Prostate gland (tissue), 2 donors: Measurements from ENCODE around the gene BORA. TPM values are rescaled to one million over a fixed set of nuclear protein-coding genes. Genes with fewer than 3 reads are reported as not detected.

Experiments used
- DNase-seq: peaks from one replicate; pipeline ENCODE4 v3.0.0-alpha.2; 2019; ENCODE audit warnings: low spot score
- H3K27ac ChIP-seq, 2 donors: fragments of 200-600 bp; sonication (generic); 2 replicates each; pipeline ENCODE4 v1.5.1; 2017 to 2019
- H3K27me3 ChIP-seq: fragments of 200-600 bp; sonication (generic); replicated peaks from 2 replicates; pipeline ENCODE4 v1.5.1; 2019; ENCODE audit not compliant: insufficient read depth
- H3K36me3 ChIP-seq, 2 donors: fragments of 200-600 bp; sonication (generic); 1 replicate in 1 of 2; 2 replicates in 1 of 2; pipeline versions ENCODE4 v1.5.1 to v1.8.1; 2017 to 2019
- H3K4me1 ChIP-seq: fragments of 200-600 bp; sonication (generic); replicated peaks from 2 replicates; pipeline ENCODE4 v1.5.1; 2019
- H3K4me3 ChIP-seq, 2 donors: fragments of 200-600 bp; sonication (generic); 2 replicates each; pipeline ENCODE4 v1.5.1; 2017 to 2019
- H3K9me3 ChIP-seq: fragments of 200-600 bp; sonication (generic); 2 replicates; pipeline ENCODE4 v1.5.1; 2017
- CTCF ChIP-seq, 4 experiments: fragments of 200-600 bp in 2 of 4; fragments of 450-650 bp in 2 of 4; sonication (generic) in 2 of 4; IDR thresholded peaks; 1 replicate in 3 of 4; 2 replicates in 1 of 4; pipeline ENCODE4 v1.5.1; 2016 to 2019; ENCODE audit warnings: antibody characterized with exemption in 4 of 4, mild to moderate bottlenecking in 2 of 4, moderate library complexity in 2 of 4
- POLR2A ChIP-seq: fragments of 450-650 bp; IDR thresholded peaks from one replicate; pipeline ENCODE4 v1.6.1; 2016; ENCODE audit warnings: antibody characterized with exemption, mild to moderate bottlenecking
- POLR2AphosphoS5 ChIP-seq: sonication (generic); formaldehyde crosslinking; IDR thresholded peaks from one replicate; pipeline ENCODE4 v1.6.1; 2017; ENCODE audit warnings: antibody characterized with exemption
- WGBS: methylation state at CpG from one replicate; pipeline ENCODE4 v1.1.5; 2018; 5-methylcytosine and 5-hydroxymethylcytosine counted together
- intact Hi-C: fragments of 100-400 bp; cut with DNase I; formaldehyde crosslinking; loops from one replicate; pipeline ENCODE4 v1.14.2; 2022
- total RNA-seq, 2 donors: library from RNA; depleted of rRNA; stranded (reverse); fragments of >200 nt; gene quantifications; one replicate each; pipeline ENCODE4 v1.1.0, GENCODE V29; 2016

The BORA gene
- total RNA-seq, 2 donors from 2014 or later, result 3.7 to 6.5 TPM

- intact Hi-C loops, result no loop called here
- Histone ChIP-seq H3K36me3 (no peaks in the 10 kb centered on the region), H3K4me1 (no peaks in the 10 kb centered on the region), H3K27me3 (no peaks in the 10 kb centered on the region), H3K9me3 (no peaks in the 10 kb centered on the region), H3K4me3 (peak overlapping the region; percentile 71 to 76), H3K27ac (no peak overlapping the region)
- DNase-seq, result no peak
- TF ChIP-seq CTCF (IDR thresholded peaks at IDR 0.05) (no peak), POLR2AphosphoS5 (no peak), POLR2A (no peak)
- WGBS, result 4% methylated on average over 3 of the region's 3 CpGs
Observed at GRCh38 chr13:72728290-72728605, 525 bp downstream of the BORA start.

GRCh38 chr13:72737033-72737432, 9.3 kb downstream of the BORA start:
- no peaks in the 10 kb centered on the region for H3K9me3 ChIP-seq
- WGBS, result 86% methylated on average over 3 of the region's 3 CpGs
- no peaks in the 10 kb centered on the region for H3K27me3 ChIP-seq
- intact Hi-C loops, result no loop called here
- H3K36me3 ChIP-seq, result no peaks in the 10 kb centered on the region
- no peaks in the 10 kb centered on the region for H3K4me1 ChIP-seq
- no peak overlapping the region for H3K27ac ChIP-seq
- TF ChIP-seq POLR2AphosphoS5 (no peak), CTCF (IDR thresholded peaks at IDR 0.05) (no peak), POLR2A (no peak)
- DNase-seq, result no peak
- H3K4me3 ChIP-seq, result no peak overlapping the region

GRCh38 chr13:72740015-72740414, 12.3 kb downstream of the BORA start:
- WGBS, result 100% methylated on average over 1 of the region's 1 CpG
- H3K27ac ChIP-seq, result no peak overlapping the region
- H3K4me3 ChIP-seq, result no peak overlapping the region
- DNase-seq, result no peak
- intact Hi-C loops, result no loop called here
- no peaks in the 10 kb centered on the region for H3K4me1 ChIP-seq
- no peak for TF ChIP-seq CTCF (IDR thresholded peaks at IDR 0.05)
- H3K27me3 ChIP-seq, result no peaks in the 10 kb centered on the region
- no peaks in the 10 kb centered on the region for H3K36me3 ChIP-seq
- H3K9me3 ChIP-seq, result no peaks in the 10 kb centered on the region

- Histone ChIP-seq H3K36me3 (no peaks in the 10 kb centered on the region), H3K4me1 (no peaks in the 10 kb centered on the region), H3K9me3 (no peaks in the 10 kb centered on the region), H3K4me3 (no peak overlapping the region), H3K27me3 (no peaks in the 10 kb centered on the region), H3K27ac (no peak overlapping the region)
- 90% methylated on average over 1 of the region's 1 CpG for WGBS
- DNase-seq, result no peak
- no peak for TF ChIP-seq POLR2A
- TF ChIP-seq CTCF (IDR thresholded peaks at IDR 0.05), result no peak
- no peak for TF ChIP-seq POLR2AphosphoS5
- intact Hi-C loops, result no loop called here
Observed at GRCh38 chr13:72745260-72745659, 17.5 kb downstream of the BORA start.

GRCh38 chr13:72751220-72751619, 23.5 kb downstream of the BORA start:
- Histone ChIP-seq H3K4me3 (no peak overlapping the region), H3K36me3 (no peaks in the 10 kb centered on the region), H3K27ac (no peak overlapping the region), H3K4me1 (no peaks in the 10 kb centered on the region), H3K9me3 (no peaks in the 10 kb centered on the region), H3K27me3 (no peaks in the 10 kb centered on the region)
- intact Hi-C loops, result no loop called here
- DNase-seq, result no peak
- TF ChIP-seq POLR2A (no peak), POLR2AphosphoS5 (no peak), CTCF (IDR thresholded peaks at IDR 0.05) (no peak)
